OCI-LY7 (cell line): ENCODE data around the gene LOC128125822.

Experiments
- BruUV-seq: library from RNA; stranded (reverse); fragments of 400-500 nt; replicated peaks from 2 replicates; lab custom pipeline; 2021; lab: Mats Ljungman, UMichigan
- CTCF ChIA-PET: fragments of 300-600 bp; sonication (Branson Sonifier 250); formaldehyde crosslinking; loops from one replicate; lab custom pipeline; 2022; ENCODE audit warnings: antibody characterized with exemption; ENCODE audit not compliant: unreplicated experiment; lab: Charles Lee
- POLR2A ChIA-PET: fragments of 300-600 bp; sonication (Branson Sonifier 250); formaldehyde crosslinking; loops from one replicate; lab custom pipeline; 2022; ENCODE audit warnings: antibody characterized with exemption; lab: Charles Lee
- DNase-seq: peaks from one replicate; pipeline ENCODE4 v3.0.0-alpha.2; 2015; ENCODE audit warnings: low spot score
- H2AFZ ChIP-seq: fragments of 200-600 bp; sonication (generic), shearing (Covaris generic); 2 replicates; pipeline ENCODE4 v1.6.1; 2014; ENCODE audit warnings: mild to moderate bottlenecking, antibody characterized with exemption, low read length, moderate library complexity
- H3K27ac ChIP-seq: fragments of 200-600 bp; sonication (generic); 2 replicates; pipeline ENCODE4 v1.5.1; 2014; ENCODE audit warnings: mixed run types, low read depth, mild to moderate bottlenecking, moderate library complexity, low read length, inconsistent platforms; ENCODE audit not compliant: poor library complexity, severe bottlenecking
- H3K36me3 ChIP-seq: fragments of 200-600 bp; sonication (generic); 2 replicates; pipeline ENCODE4 v1.6.1; 2014; ENCODE audit warnings: mild to moderate bottlenecking, antibody characterized with exemption, low read length, moderate library complexity, mixed read lengths; ENCODE audit not compliant: insufficient read depth
- H3K4me1 ChIP-seq: fragments of 200-600 bp; sonication (generic); 2 replicates; pipeline ENCODE4 v1.5.1; 2014; ENCODE audit warnings: mild to moderate bottlenecking, low read length; ENCODE audit not compliant: insufficient read depth, poor library complexity, severe bottlenecking
- H3K4me2 ChIP-seq: fragments of 200-600 bp; sonication (generic); 2 replicates; pipeline ENCODE4 v1.6.1; 2014; ENCODE audit warnings: mild to moderate bottlenecking, low read length
- H3K4me3 ChIP-seq: fragments of 200-600 bp; sonication (generic); 2 replicates; pipeline ENCODE4 v1.5.1; 2014; ENCODE audit warnings: mild to moderate bottlenecking, low read depth, low read length; ENCODE audit not compliant: poor library complexity, severe bottlenecking
- H3K79me2 ChIP-seq: fragments of 200-600 bp; sonication (generic); 2 replicates; pipeline ENCODE4 v1.6.1; 2016; ENCODE audit warnings: low read depth, mild to moderate bottlenecking, low read length, moderate library complexity, mixed read lengths; ENCODE audit not compliant: insufficient read depth
- H3K9me2 ChIP-seq: fragments of 200-600 bp; sonication (generic); 2 replicates; pipeline ENCODE4 v1.6.1; 2016; ENCODE audit warnings: mild to moderate bottlenecking, low read length, mixed read lengths; ENCODE audit not compliant: insufficient read depth
- H3K9me3 ChIP-seq: fragments of 200-600 bp; sonication (generic); 2 replicates; pipeline ENCODE4 v1.6.1; 2014; ENCODE audit warnings: mild to moderate bottlenecking, mixed run types, low read length, mixed read lengths
- H4K20me1 ChIP-seq: fragments of 200-600 bp; sonication (generic); 2 replicates; pipeline ENCODE4 v1.6.1; 2014; ENCODE audit warnings: mild to moderate bottlenecking, antibody characterized with exemption, low read length, moderate library complexity, mixed read lengths; ENCODE audit not compliant: insufficient read depth
- CTCF ChIP-seq: fragments of 200-600 bp; sonication (generic); conservative IDR thresholded peaks from 2 replicates; pipeline ENCODE4 v1.5.1; 2014; ENCODE audit warnings: mild to moderate bottlenecking, antibody characterized with exemption, low read length, moderate library complexity, mixed read lengths
- EZH2phosphoT487 ChIP-seq: fragments of 200-600 bp; sonication (generic); IDR thresholded peaks from 2 replicates; pipeline ENCODE4 v1.6.1; 2018; ENCODE audit warnings: low read depth, borderline replicate concordance, mild to moderate bottlenecking, mixed run types, antibody characterized with exemption, low read length, moderate library complexity, mixed read lengths
- intact Hi-C: fragments of 100-400 bp; cut with micrococcal nuclease; formaldehyde crosslinking; loops from one replicate; pipeline ENCODE4 v1.10.0; 2022; ENCODE audit not compliant: unreplicated experiment

Gene LOC128125822

GRCh38 chr6:63527658-63528514 lies 44.4 kb upstream of the LOC128125822 start:
- intact Hi-C loops, result no loop called here
- ChIA-PET CTCF (interaction anchor here (1.0 kb wide), 1 partner anchor 9 kb away, joined by 3 read pairs; no protein-coding TSS in a partner anchor), POLR2A (interaction anchor here (0.7 to 1.0 kb wide), 2 partner anchors 113 to 198 kb away, joined by 3 read pairs; no protein-coding TSS in a partner anchor)
- TF ChIP-seq EZH2phosphoT487, result no peak
- no peak for TF ChIP-seq CTCF
- Histone ChIP-seq H3K36me3 (no peaks in the 10 kb centered on the region), H3K9me2 (no peaks in the 10 kb centered on the region), H2AFZ (peak overlapping the region; percentile 30; the same call in 1 of the 2 replicates), H3K4me3 (no peak overlapping the region), H3K9me3 (no peaks in the 10 kb centered on the region), H4K20me1 (no peaks in the 10 kb centered on the region), H3K4me2 (no peak overlapping the region), H3K79me2 (no peaks in the 10 kb centered on the region), H3K27ac (no peak overlapping the region), H3K4me1 (peaks cover 19% of the 10 kb centered on the region)
- no TSS peak for BruUV-seq
- no peak for DNase-seq

- DNase-seq, result no peak
- H3K4me3 ChIP-seq, result no peak overlapping the region
- H4K20me1 ChIP-seq, result no peaks in the 10 kb centered on the region
- no peak overlapping the region for H3K4me2 ChIP-seq
- no peaks in the 10 kb centered on the region for H3K36me3 ChIP-seq
- H2AFZ ChIP-seq, result peak overlapping the region; percentile 39; the same call in 1 of the 2 replicates
- TF ChIP-seq EZH2phosphoT487 (no peak), CTCF (no peak)
- ChIA-PET CTCF (no interaction called here), POLR2A (interaction anchor here (0.6 to 2.0 kb wide), 3 partner anchors 11 to 185 kb away, joined by 3 to 10 read pairs (median 4); no protein-coding TSS in a partner anchor)
- no TSS peak for BruUV-seq
- H3K79me2 ChIP-seq, result no peaks in the 10 kb centered on the region
- no peaks in the 10 kb centered on the region for H3K9me3 ChIP-seq
- H3K4me1 ChIP-seq, result peaks cover 19% of the 10 kb centered on the region
- intact Hi-C loops, result no loop called here
- H3K9me2 ChIP-seq, result no peaks in the 10 kb centered on the region
- H3K27ac ChIP-seq, result no peak overlapping the region
Measured at GRCh38 chr6:63529498-63529897, 42.8 kb upstream of the LOC128125822 start.

- Histone ChIP-seq H4K20me1 (no peaks in the 10 kb centered on the region), H3K9me3 (no peaks in the 10 kb centered on the region), H3K4me1 (peaks cover 14% of the 10 kb centered on the region), H3K4me3 (no peak overlapping the region), H3K36me3 (no peaks in the 10 kb centered on the region), H3K9me2 (no peaks in the 10 kb centered on the region), H3K27ac (no peak overlapping the region), H3K4me2 (no peak overlapping the region), H3K79me2 (no peaks in the 10 kb centered on the region), H2AFZ (no peak overlapping the region)
- intact Hi-C loops, result no loop called here
- DNase-seq, result no peak
- CTCF ChIA-PET, result no interaction called here
- no TSS peak for BruUV-seq
- TF ChIP-seq EZH2phosphoT487 (no peak), CTCF (no peak)
- POLR2A ChIA-PET, result interaction anchor here (0.7 to 2.0 kb wide), 4 partner anchors 11 to 184 kb away, joined by 3 to 10 read pairs (median 4); no protein-coding TSS in a partner anchor
Measured at GRCh38 chr6:63530182-63530581, 42.1 kb upstream of the LOC128125822 start.
